IPS-20b (cell line): ENCODE measurements around the gene FETUB.
"Not testable (repeated sequence)": the region's sequence is repeated elsewhere in the genome, so short reads cannot be mapped to it uniquely, and the experiment has no call there.

ENCODE experiments used
- H3K27ac ChIP-seq: one replicate; pipeline ENCODE4 v1.5.1; 2013; ENCODE audit warnings: low read length
- H3K27me3 ChIP-seq: 2 replicates; pipeline ENCODE4 v1.6.1; 2013; ENCODE audit warnings: mild to moderate bottlenecking, low read length, inconsistent platforms; ENCODE audit not compliant: insufficient read depth
- H3K36me3 ChIP-seq: 2 replicates; pipeline ENCODE4 v1.6.1; 2013; ENCODE audit warnings: low read depth, mild to moderate bottlenecking, inconsistent platforms, low read length, moderate library complexity; ENCODE audit not compliant: insufficient read depth
- H3K4me1 ChIP-seq: 2 replicates; pipeline ENCODE4 v1.6.1; 2013; ENCODE audit warnings: mild to moderate bottlenecking, control low read depth, inconsistent platforms, low read length, moderate library complexity; ENCODE audit not compliant: insufficient read depth
- H3K4me3 ChIP-seq: 2 replicates; pipeline ENCODE4 v1.5.1; 2013; ENCODE audit warnings: mild to moderate bottlenecking, low read length, inconsistent platforms
- H3K9ac ChIP-seq: 2 replicates; pipeline ENCODE4 v1.6.1; 2013; ENCODE audit warnings: low read depth, mild to moderate bottlenecking, inconsistent platforms, low read length, moderate library complexity
- H3K9me3 ChIP-seq: 2 replicates; pipeline ENCODE4 v1.6.1; 2013; ENCODE audit warnings: mild to moderate bottlenecking, low read depth, low read length, inconsistent platforms; ENCODE audit not compliant: insufficient read depth

Gene FETUB

GRCh38 chr3:186627852-186628414, 12.3 kb upstream of the FETUB start:
- no peaks in the 10 kb centered on the region for H3K9me3 ChIP-seq
- H3K4me1 ChIP-seq, result no peaks in the 10 kb centered on the region
- H3K36me3 ChIP-seq, result no peaks in the 10 kb centered on the region
- H3K4me3 ChIP-seq, result no peak overlapping the region
- H3K27ac ChIP-seq, result no peak overlapping the region
- H3K27me3 ChIP-seq, result no peaks in the 10 kb centered on the region
- H3K9ac ChIP-seq, result no peak overlapping the region

DNA sequence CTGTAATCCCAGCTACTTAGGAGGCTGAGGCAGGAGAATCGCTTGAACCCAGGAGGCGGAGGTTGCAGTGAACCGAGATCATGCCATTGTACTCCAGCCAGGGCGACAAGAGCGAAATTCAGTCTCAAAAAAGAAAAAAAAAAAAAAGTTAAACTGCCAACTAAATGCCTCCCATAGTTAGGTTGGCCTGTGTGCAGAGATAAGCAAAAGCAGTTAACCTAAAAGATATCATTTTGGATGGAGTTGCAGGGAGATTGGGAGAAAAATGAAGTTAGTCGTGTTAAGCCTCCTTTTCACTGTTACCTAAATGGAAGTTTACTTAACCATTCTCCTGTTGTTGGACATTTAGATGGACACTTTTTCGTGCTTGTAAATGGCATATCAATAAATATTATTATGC, 11.4 kb upstream of the FETUB start:
- Histone ChIP-seq H3K36me3 (no peaks in the 10 kb centered on the region), H3K27me3 (no peaks in the 10 kb centered on the region), H3K9me3 (no peaks in the 10 kb centered on the region), H3K4me3 (no peak overlapping the region), H3K4me1 (no peaks in the 10 kb centered on the region), H3K9ac (no peak overlapping the region), H3K27ac (no peak overlapping the region)

- Histone ChIP-seq H3K9me3 (no peaks in the 10 kb centered on the region), H3K36me3 (no peaks in the 10 kb centered on the region), H3K27me3 (no peaks in the 10 kb centered on the region), H3K9ac (no peak overlapping the region), H3K27ac (no peak overlapping the region), H3K4me1 (no peaks in the 10 kb centered on the region), H3K4me3 (no peak overlapping the region)
These were observed 9.1 kb upstream of the FETUB start for GRCh38 chr3:186630950-186631641.

GRCh38 chr3:186633481-186633880, 6.7 kb upstream of the FETUB start:
- Histone ChIP-seq H3K9me3 (no peaks in the 10 kb centered on the region), H3K27ac (no peak overlapping the region), H3K4me1 (no peaks in the 10 kb centered on the region), H3K36me3 (no peaks in the 10 kb centered on the region), H3K9ac (no peak overlapping the region), H3K4me3 (no peak overlapping the region), H3K27me3 (no peaks in the 10 kb centered on the region)

GRCh38 chr3:186634207-186634606, 6.0 kb upstream of the FETUB start:
- H3K4me1 ChIP-seq, H3K4me3 ChIP-seq, H3K27me3 ChIP-seq, H3K9me3 ChIP-seq, H3K36me3 ChIP-seq, H3K27ac ChIP-seq, H3K9ac ChIP-seq: not testable (repeated sequence)

- peaks cover 4% of the 10 kb centered on the region for H3K4me1 ChIP-seq
- no peak overlapping the region for H3K27ac ChIP-seq
These were observed 4.7 kb upstream of the FETUB start for GRCh38 chr3:186635532-186635931.

GRCh38 chr3:186636536-186636935, 3.7 kb upstream of the FETUB start:
- no peaks in the 10 kb centered on the region for H3K9me3 ChIP-seq
- no peak overlapping the region for H3K4me3 ChIP-seq
- no peaks in the 10 kb centered on the region for H3K36me3 ChIP-seq
- no peaks in the 10 kb centered on the region for H3K27me3 ChIP-seq
- H3K27ac ChIP-seq, result no peak overlapping the region
- H3K4me1 ChIP-seq, result peaks cover 8% of the 10 kb centered on the region
- H3K9ac ChIP-seq, result no peak overlapping the region

More at GRCh38 chr3:186635532-186635931, 4.7 kb upstream of the FETUB start:
- Histone ChIP-seq H3K4me3 (no peak overlapping the region), H3K9me3 (no peaks in the 10 kb centered on the region), H3K9ac (no peak overlapping the region), H3K36me3 (no peaks in the 10 kb centered on the region), H3K27me3 (no peaks in the 10 kb centered on the region)

DNA sequence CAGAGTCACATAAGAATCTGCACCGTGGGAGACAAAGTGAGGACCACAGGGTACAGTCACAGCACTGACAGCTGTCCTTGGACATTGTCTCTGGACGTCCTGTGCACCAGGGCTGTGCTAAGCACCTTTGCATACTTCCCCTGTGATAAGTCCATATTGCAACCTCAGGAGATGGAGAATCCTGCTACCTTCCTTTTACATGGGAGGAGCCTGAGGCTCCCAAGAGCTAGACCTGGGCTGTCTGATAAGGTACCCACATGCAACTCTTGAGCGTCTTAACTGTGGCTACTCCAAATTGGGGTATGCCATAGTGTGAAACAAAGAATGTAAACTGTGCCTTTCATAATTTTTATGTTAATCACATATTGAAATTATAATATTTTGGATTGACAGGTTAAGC, 2.5 kb upstream of the FETUB start:
- Histone ChIP-seq H3K27ac (no peak overlapping the region), H3K9me3 (no peaks in the 10 kb centered on the region), H3K9ac (no peak overlapping the region), H3K36me3 (no peaks in the 10 kb centered on the region), H3K27me3 (0 out of 2 replicates have a peak, but pooled peaks cover 4% of the 10 kb centered on the region), H3K4me3 (no peak overlapping the region), H3K4me1 (peaks cover 8% of the 10 kb centered on the region)

GRCh38 chr3:186638259-186638658, 1.9 kb upstream of the FETUB start:
- Histone ChIP-seq H3K9ac (no peak overlapping the region), H3K27ac (no peak overlapping the region), H3K4me1 (peaks cover 14% of the 10 kb centered on the region), H3K4me3 (no peak overlapping the region), H3K27me3 (0 out of 2 replicates have a peak, but pooled peaks cover 4% of the 10 kb centered on the region), H3K9me3 (no peaks in the 10 kb centered on the region), H3K36me3 (no peaks in the 10 kb centered on the region)

GRCh38 chr3:186640473-186640818, 247 bp downstream of the FETUB start:
- no peak overlapping the region for H3K9ac ChIP-seq
- H3K27ac ChIP-seq, result no peak overlapping the region
- H3K27me3 ChIP-seq, result 0 out of 2 replicates have a peak, but pooled peaks cover 4% of the 10 kb centered on the region
- H3K4me3 ChIP-seq, result no peak overlapping the region
- H3K36me3 ChIP-seq, result no peaks in the 10 kb centered on the region
- peaks cover 14% of the 10 kb centered on the region for H3K4me1 ChIP-seq
- no peaks in the 10 kb centered on the region for H3K9me3 ChIP-seq

- H3K27me3 ChIP-seq, result 0 out of 2 replicates have a peak, but pooled peaks cover 4% of the 10 kb centered on the region
- H3K4me1 ChIP-seq, result peaks cover 14% of the 10 kb centered on the region
- H3K36me3 ChIP-seq, result no peaks in the 10 kb centered on the region
- no peaks in the 10 kb centered on the region for H3K9me3 ChIP-seq
- no peak overlapping the region for H3K9ac ChIP-seq
- H3K4me3 ChIP-seq, result no peak overlapping the region
- H3K27ac ChIP-seq, result no peak overlapping the region
These were observed 730 bp downstream of the FETUB start for GRCh38 chr3:186640929-186641328.

DNA sequence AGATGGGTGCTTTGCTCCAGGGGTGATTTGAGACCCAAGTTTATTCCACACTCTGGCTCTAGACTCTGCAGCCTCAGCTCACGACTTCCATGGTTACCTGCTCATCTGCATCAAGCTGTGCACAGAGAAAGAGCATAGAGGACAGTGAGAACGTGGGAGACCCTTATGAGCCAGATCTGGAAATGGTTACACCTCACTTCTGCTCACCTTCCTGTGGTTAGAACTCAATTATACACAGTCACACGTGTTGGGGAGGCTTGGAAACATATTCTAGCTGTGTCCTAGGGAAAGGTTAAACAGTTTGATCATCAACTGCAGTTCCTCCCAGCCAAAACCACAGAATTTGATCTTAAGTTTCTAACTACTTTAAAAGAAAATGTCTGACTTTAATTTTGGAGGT, 1.8 kb downstream of the FETUB start:
- Histone ChIP-seq H3K27ac (no peak overlapping the region), H3K9ac (no peak overlapping the region), H3K4me1 (peaks cover 14% of the 10 kb centered on the region), H3K9me3 (no peaks in the 10 kb centered on the region), H3K36me3 (no peaks in the 10 kb centered on the region), H3K27me3 (0 out of 2 replicates have a peak, but pooled peaks cover 4% of the 10 kb centered on the region), H3K4me3 (no peak overlapping the region)
